PFSK-1 (cell line): ENCODE data around the gene FBXW9.
A peak's percentile ranks its signal among the peaks of the same experiment; 100 is the strongest.

Experiments
- FOXP2 ChIP-seq: optimal IDR thresholded peaks from 2 replicates; pipeline ENCODE3; 2011; ENCODE audit warnings: borderline replicate concordance, control low read depth, inconsistent platforms; ENCODE audit not compliant: insufficient read depth; ENCODE audit errors: extremely low read length, extremely low read depth
- POLR2AphosphoS5 ChIP-seq: IDR thresholded peaks from 2 replicates; pipeline ENCODE4 v1.6.1; 2012; ENCODE audit warnings: low read depth, mild to moderate bottlenecking, control low read depth, low read length, moderate library complexity
- REST ChIP-seq, 2 experiments: IDR thresholded peaks; 2 replicates each; pipeline versions ENCODE4 v1.6.1 to v1.8.0; 2011 to 2012; ENCODE audit warnings: low read depth in 2 of 2, low read length in 2 of 2, control low read depth in 1 of 2, inconsistent platforms in 1 of 2, mild to moderate bottlenecking in 1 of 2, moderate library complexity in 1 of 2; ENCODE audit not compliant: insufficient read depth in 1 of 2
- SIN3A ChIP-seq: IDR thresholded peaks from 2 replicates; pipeline ENCODE4 v1.6.1; 2012; ENCODE audit warnings: mild to moderate bottlenecking, low read length, moderate library complexity, borderline replicate concordance; ENCODE audit not compliant: insufficient read depth
- TAF1 ChIP-seq: IDR thresholded peaks from 2 replicates; pipeline ENCODE4 v1.6.1; 2012; ENCODE audit warnings: low read length, control low read depth, borderline replicate concordance; ENCODE audit not compliant: insufficient read depth

FBXW9 gene

DNA sequence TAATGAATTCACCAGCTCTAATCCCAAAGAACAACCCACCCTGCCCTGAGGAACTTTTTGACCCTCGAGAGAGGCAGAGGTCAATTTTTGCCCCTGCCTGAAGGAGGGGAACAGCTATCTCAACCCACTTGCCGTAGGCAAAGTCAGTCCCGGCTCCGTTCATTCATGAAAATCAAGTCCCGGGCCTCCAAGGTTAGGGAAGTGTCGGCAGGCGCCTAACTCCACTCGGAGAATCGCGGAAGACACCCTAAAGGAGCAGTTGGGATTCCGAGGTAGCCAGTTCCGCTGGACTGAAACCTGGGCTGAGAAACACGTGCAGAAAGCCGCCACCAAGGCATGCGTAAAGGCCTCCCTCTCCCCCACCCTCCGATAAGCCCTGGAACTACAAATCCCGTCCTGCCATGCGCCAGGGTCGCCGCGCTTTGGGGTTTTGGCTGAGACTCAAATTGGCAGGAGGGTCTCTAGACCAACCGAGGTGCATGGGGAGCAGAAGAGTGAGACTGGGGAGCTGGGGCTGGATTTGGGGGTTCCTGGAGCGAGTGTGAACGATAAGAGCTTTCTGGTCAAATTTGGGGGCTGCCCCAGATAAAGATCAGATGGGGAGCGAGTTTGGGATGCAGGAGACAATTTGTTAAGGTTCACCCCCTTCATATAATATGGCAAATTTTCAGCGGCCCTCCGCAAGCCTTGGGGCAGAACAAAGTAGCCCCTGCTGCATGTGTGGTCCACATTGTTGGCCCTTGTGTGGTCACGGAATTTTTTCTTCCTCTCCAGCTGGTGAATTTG, 27.4 kb upstream of the FBXW9 start, which contains the start of gene TNPO2:
TNPO2 (minus strand) TSS at position 292 of the 786 bp plus-strand sequence. CDS start 2,955 bp downstream, outside the sequence.
- no peak for TF ChIP-seq SIN3A
- TF ChIP-seq FOXP2 = peak; percentile 12
- 0 out of 4 replicates have a peak, but pooled peaks of 1 of the 2 experiments have one; percentile 14 for TF ChIP-seq REST (IDR thresholded peaks at IDR 0.05; ENCODE audit: insufficient read depth in 1 of 2, low read depth in 2 of 2, low read length in 2 of 2)
- TF ChIP-seq POLR2AphosphoS5 = peak; percentile 84
- TF ChIP-seq TAF1 = no peak

DNA sequence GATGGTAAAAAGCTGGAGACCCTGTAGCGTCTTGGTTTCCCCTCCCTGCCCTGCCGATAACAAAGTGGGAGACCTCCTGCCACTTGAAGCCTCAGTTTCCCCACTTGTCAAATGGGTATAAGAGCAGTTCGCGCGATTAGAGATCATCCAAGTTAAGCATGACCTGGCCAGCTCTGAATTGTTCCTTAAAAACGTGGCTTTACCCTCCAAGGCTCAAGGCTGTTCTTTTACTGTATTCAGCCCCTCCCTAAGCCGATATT, 26.9 kb upstream of the FBXW9 start:
- TF ChIP-seq POLR2AphosphoS5 (no peak), TAF1 (no peak), SIN3A (no peak), REST (IDR thresholded peaks at IDR 0.05; ENCODE audit: insufficient read depth in 1 of 2, low read depth in 2 of 2, low read length in 2 of 2) (no peak), FOXP2 (no peak)

DNA sequence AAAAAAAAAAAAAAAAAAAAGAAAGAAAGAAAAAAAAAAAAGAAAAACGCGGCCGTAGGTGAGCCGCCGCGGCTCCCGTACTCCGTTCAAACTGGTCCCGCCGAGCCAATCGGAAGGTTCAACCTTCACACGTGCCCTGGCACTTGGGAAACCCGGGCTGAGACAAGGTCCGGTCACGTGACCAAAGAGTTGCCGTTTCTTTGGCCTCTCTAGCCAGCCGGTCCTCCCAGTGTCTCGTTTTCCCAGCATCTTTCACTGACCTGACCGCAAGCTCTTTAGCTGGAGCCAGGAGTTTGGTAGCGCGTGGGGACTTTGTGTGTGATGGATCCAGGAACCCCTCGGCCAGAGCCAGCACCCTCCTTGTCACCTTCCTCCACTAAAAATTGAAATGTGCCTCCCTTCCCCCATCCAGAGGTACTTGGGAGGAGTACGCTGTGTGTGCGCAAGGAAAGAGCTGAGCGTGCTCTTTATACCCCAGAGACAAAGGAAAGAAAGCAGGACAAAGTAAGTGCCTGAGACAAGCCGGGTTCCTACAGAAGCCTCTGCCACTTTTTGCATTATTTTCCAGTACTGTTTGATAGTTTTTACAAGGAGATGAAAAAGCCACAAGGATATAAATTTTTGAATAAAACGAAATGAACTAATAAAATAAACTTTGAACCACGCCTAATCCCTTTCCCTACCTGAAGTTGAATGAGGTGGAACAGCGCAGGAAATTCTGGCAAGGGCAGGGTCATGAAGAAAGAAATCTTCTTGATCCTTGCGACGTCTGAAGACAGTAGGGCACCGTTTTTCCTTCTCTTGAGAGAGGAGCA, 26.3 kb upstream of the FBXW9 start:
- TF ChIP-seq SIN3A = peak; percentile 91; the same call in 1 of the 2 replicates
- no peak for TF ChIP-seq REST (IDR thresholded peaks at IDR 0.05; ENCODE audit: insufficient read depth in 1 of 2, low read depth in 2 of 2, low read length in 2 of 2)
- TF ChIP-seq TAF1 = peak; percentile 86; the same call in 1 of the 2 replicates
- peak; percentile 92 for TF ChIP-seq POLR2AphosphoS5
- TF ChIP-seq FOXP2 = no peak

- no peak for TF ChIP-seq POLR2AphosphoS5
- no peak for TF ChIP-seq SIN3A
- no peak for TF ChIP-seq FOXP2
- TF ChIP-seq TAF1 = no peak
- TF ChIP-seq REST (IDR thresholded peaks at IDR 0.05; ENCODE audit: insufficient read depth in 1 of 2, low read depth in 2 of 2, low read length in 2 of 2) = no peak
Observed at GRCh38 chr19:12721656-12722565, 25.5 kb upstream of the FBXW9 start.
